Naive thymus-derived CD4-positive, alpha-beta T cell (primary cell): ENCODE results near the gene CFAP97. TPM values are rescaled to one million over a fixed set of nuclear protein-coding genes. Genes with fewer than 3 reads are reported as not detected.
"Not testable (repeated sequence)": the region's sequence is repeated elsewhere in the genome, so short reads cannot be mapped to it uniquely, and the experiment has no call there.

Source experiments
- ATAC-seq: fragments of 150-1000 bp; cut with Tn5 transposase; 2 replicates; pipeline ENCODE4 v1.10.0; 2021; ENCODE audit warnings: mild to moderate bottlenecking, moderate library complexity
- CTCF ChIA-PET: fragments of 350-600 bp; sonication (Branson Sonifier 250); formaldehyde crosslinking; loops from one replicate; lab custom pipeline; 2021; ENCODE audit warnings: antibody characterized with exemption; lab: Charles Lee
- POLR2A ChIA-PET: fragments of 350-600 bp; sonication (Branson Sonifier 250); formaldehyde crosslinking; loops from one replicate; lab custom pipeline; 2021; ENCODE audit warnings: antibody characterized with exemption, inconsistent platforms; lab: Charles Lee
- DNase-seq, 9 donors: peaks; one replicate each; pipeline versions ENCODE4 v3.0.0 to v3.0.0-alpha.2; 2020 to 2022; ENCODE audit warnings: mixed read lengths in 1 of 9
- H3K27ac ChIP-seq: one replicate; pipeline ENCODE4 v1.7.0; 2013; ENCODE audit warnings: mild to moderate bottlenecking, low read depth, low read length, moderate library complexity
- H3K27me3 ChIP-seq, 2 donors: one replicate each; pipeline ENCODE4 v1.7.0; 2013; ENCODE audit warnings: low read length in 2 of 2, mild to moderate bottlenecking in 2 of 2, moderate library complexity in 2 of 2; ENCODE audit not compliant: control insufficient read depth in 2 of 2, insufficient read depth in 2 of 2
- H3K36me3 ChIP-seq, 3 experiments: 1 replicate in 2 of 3; 2 replicates in 1 of 3; pipeline ENCODE4 v1.7.0; 2013; ENCODE audit warnings: low read length in 3 of 3, mild to moderate bottlenecking in 3 of 3, moderate library complexity in 1 of 3; ENCODE audit not compliant: insufficient read depth in 3 of 3, control insufficient read depth in 2 of 3
- H3K4me1 ChIP-seq, 2 donors: one replicate each; pipeline ENCODE4 v1.7.0; 2013; ENCODE audit warnings: low read length in 2 of 2, mild to moderate bottlenecking in 2 of 2, moderate library complexity in 1 of 2; ENCODE audit not compliant: control insufficient read depth in 2 of 2, insufficient read depth in 2 of 2
- H3K4me3 ChIP-seq: 2 replicates; pipeline ENCODE4 v1.7.0; 2013; ENCODE audit warnings: mild to moderate bottlenecking, low read length
- H3K9me3 ChIP-seq, 3 experiments: 1 replicate in 2 of 3; 2 replicates in 1 of 3; pipeline ENCODE4 v1.7.0; 2013; ENCODE audit warnings: low read length in 3 of 3; ENCODE audit not compliant: control insufficient read depth in 2 of 3
- H3K27ac Mint-ChIP-seq, 9 donors: one replicate each; pipeline ENCODE4 v1.8.0; 2020 to 2022; ENCODE audit warnings: mixed read lengths in 9 of 9, mild to moderate bottlenecking in 8 of 9, moderate library complexity in 5 of 9, inconsistent platforms in 2 of 9
- H3K27me3 Mint-ChIP-seq, 5 donors: one replicate each; pipeline ENCODE4 v1.8.0; 2021 to 2022; ENCODE audit warnings: mixed read lengths in 5 of 5, mild to moderate bottlenecking in 1 of 5
- H3K36me3 Mint-ChIP-seq, 5 donors: one replicate each; pipeline ENCODE4 v1.8.0; 2020 to 2022; ENCODE audit warnings: mixed read lengths in 5 of 5, mild to moderate bottlenecking in 3 of 5, inconsistent platforms in 1 of 5
- H3K4me1 Mint-ChIP-seq, 7 donors: one replicate each; pipeline ENCODE4 v1.8.0; 2020 to 2022; ENCODE audit warnings: mixed read lengths in 7 of 7, mild to moderate bottlenecking in 3 of 7, inconsistent platforms in 1 of 7
- H3K4me3 Mint-ChIP-seq, 10 donors: one replicate each; pipeline ENCODE4 v1.8.0; 2020 to 2022; ENCODE audit warnings: mild to moderate bottlenecking in 10 of 10, mixed read lengths in 10 of 10, moderate library complexity in 6 of 10, inconsistent platforms in 2 of 10
- H3K9me3 Mint-ChIP-seq, 11 donors: one replicate each; pipeline ENCODE4 v1.8.0; 2020 to 2022; ENCODE audit warnings: mixed read lengths in 11 of 11, mild to moderate bottlenecking in 4 of 11, inconsistent platforms in 1 of 11, moderate library complexity in 1 of 11
- intact Hi-C, 2 donors: fragments of 100-400 bp; cut with micrococcal nuclease; formaldehyde crosslinking; loops; one replicate each; pipeline ENCODE4 v1.15.1; 2023
- polyA plus RNA-seq, 2 donors: library from polyadenylated mRNA; unstranded; fragments of 300-500 nt; fragmentation: Illumina TruSeq; gene quantifications; one replicate each; pipeline ENCODE4 v1.2.3, GENCODE V29; 2021
- total RNA-seq, 6 experiments: library from RNA in 5 of 6; stranded (reverse) in 5 of 6; gene quantifications; 1 replicate in 5 of 6; 2 replicates in 1 of 6; pipeline ENCODE4 v1.2.3 and lab custom pipeline; 2021 to 2026

Gene CFAP97
- total and polyA plus RNA-seq, 7 experiments from 2014 or later = 23.6 to 103 (median 41.3) TPM

- Histone ChIP-seq H3K27me3 (no peaks in the 10 kb centered on the region), H3K27ac (no peak overlapping the region), H3K36me3 (no peaks in the 10 kb centered on the region), H3K4me3 (no peak overlapping the region), H3K9me3 (no peaks in the 10 kb centered on the region), H3K4me1 (no peaks in the 10 kb centered on the region)
- no peak overlapping the region for H3K27ac Mint-ChIP-seq
- intact Hi-C loops = no loop called here
- H3K36me3 Mint-ChIP-seq = no peaks in the 10 kb centered on the region
- H3K4me3 Mint-ChIP-seq = no peak overlapping the region
- ChIA-PET POLR2A (no interaction called here), CTCF (interaction anchor here (1.6 kb wide), 1 partner anchor 11 kb away, joined by 4 read pairs; no protein-coding TSS in a partner anchor)
- no peak for ATAC-seq
- peaks cover 8 to 70% (median 22%) of the 10 kb centered on the region in 5 donors for H3K27me3 Mint-ChIP-seq
- peaks cover 0 to 6% (median 0%) of the 10 kb centered on the region in 7 donors for H3K4me1 Mint-ChIP-seq
- peaks cover 0 to 2% (median 0%) of the 10 kb centered on the region in 11 donors for H3K9me3 Mint-ChIP-seq
- no peak for DNase-seq
Measured at GRCh38 chr4:185122681-185123345, 81.0 kb downstream of the CFAP97 start.

DNA sequence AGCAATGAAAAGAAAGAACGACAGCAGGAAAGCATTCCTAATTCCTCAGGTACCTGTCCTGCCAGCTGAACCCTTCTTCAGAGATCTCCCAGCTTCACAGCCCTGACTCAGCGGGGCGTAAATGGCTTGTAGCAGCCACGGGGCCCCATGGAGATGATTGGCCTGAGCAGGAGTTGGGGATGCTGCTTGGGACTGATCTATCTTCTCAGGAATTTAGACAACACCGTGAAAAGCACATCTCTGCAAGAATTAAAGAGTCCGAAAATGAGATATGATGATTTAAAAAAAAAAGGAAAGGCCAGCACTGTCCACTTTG, 83.2 kb downstream of the CFAP97 start:
- CTCF ChIA-PET = interaction anchor here (0.5 kb wide), 1 partner anchor 17 kb away, joined by 3 read pairs; no protein-coding TSS in a partner anchor
- intact Hi-C loops = no loop called here
- peaks cover 0 to 8% (median 0%) of the 10 kb centered on the region in 7 donors for H3K4me1 Mint-ChIP-seq
- H3K4me3 Mint-ChIP-seq = no peak overlapping the region
- peaks cover 0 to 2% (median 0%) of the 10 kb centered on the region in 11 donors for H3K9me3 Mint-ChIP-seq
- H3K36me3 ChIP-seq = no peaks in the 10 kb centered on the region
- ATAC-seq (no peak), DNase-seq (no peak)
- peaks cover 4 to 65% (median 22%) of the 10 kb centered on the region in 5 donors for H3K27me3 Mint-ChIP-seq
- POLR2A ChIA-PET = no interaction called here
- no peaks in the 10 kb centered on the region for H3K36me3 Mint-ChIP-seq
- H3K27ac ChIP-seq = no peak overlapping the region
- H3K27me3 ChIP-seq = no peaks in the 10 kb centered on the region
- H3K4me3 ChIP-seq = no peak overlapping the region
- H3K4me1 ChIP-seq = no peaks in the 10 kb centered on the region
- H3K27ac Mint-ChIP-seq = no peak overlapping the region
- H3K9me3 ChIP-seq = no peaks in the 10 kb centered on the region

DNA sequence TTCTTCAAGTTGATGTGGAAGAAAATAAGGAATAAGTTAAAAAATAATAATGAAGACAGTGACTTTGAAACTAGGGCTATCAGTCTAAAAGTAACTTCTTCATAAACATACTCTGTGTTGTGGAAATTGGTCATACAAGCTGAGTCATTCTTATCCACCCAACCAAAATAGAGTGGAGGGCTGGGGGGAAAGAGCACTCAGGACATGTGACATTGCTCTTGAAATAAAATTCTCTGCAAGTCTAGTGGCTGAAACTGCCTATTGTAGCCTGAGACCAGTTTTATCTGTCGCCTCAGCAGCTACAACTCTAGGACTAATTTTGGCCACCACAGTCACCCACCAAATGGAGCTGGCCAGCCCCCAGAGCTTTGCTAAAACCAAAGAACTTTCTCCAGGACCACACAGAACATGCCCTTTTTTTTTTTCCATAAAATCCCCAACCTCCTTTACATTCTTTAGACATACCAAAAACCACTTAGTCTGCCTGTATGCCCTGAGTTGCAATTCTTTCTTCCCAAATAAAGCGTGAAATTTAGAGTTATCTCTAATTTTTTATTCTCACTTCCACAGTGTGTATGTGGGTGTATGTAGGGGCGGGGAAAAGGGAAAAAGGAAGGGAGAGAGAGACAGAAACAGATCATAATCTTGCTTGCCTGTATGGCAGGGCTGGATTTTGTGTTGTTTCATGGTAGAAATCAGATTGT, 83.7 kb downstream of the CFAP97 start:
- Mint-ChIP-seq H3K27ac (no peak overlapping the region), H3K4me1 (peaks cover 0 to 8% (median 0%) of the 10 kb centered on the region in 7 donors), H3K9me3 (peaks cover 0 to under 1% (median 0%) of the 10 kb centered on the region in 11 donors), H3K36me3 (no peaks in the 10 kb centered on the region), H3K27me3 (peaks cover 4 to 62% (median 19%) of the 10 kb centered on the region in 5 donors), H3K4me3 (no peak overlapping the region)
- Histone ChIP-seq H3K27me3 (no peaks in the 10 kb centered on the region), H3K9me3 (no peaks in the 10 kb centered on the region), H3K27ac (no peak overlapping the region), H3K4me1 (no peaks in the 10 kb centered on the region), H3K36me3 (no peaks in the 10 kb centered on the region), H3K4me3 (no peak overlapping the region)
- DNase-seq (no peak), ATAC-seq (no peak)
- intact Hi-C loops = no loop called here
- ChIA-PET POLR2A (interaction anchor here (0.6 kb wide), 1 partner anchor 12 kb away, joined by 3 read pairs; no protein-coding TSS in a partner anchor), CTCF (interaction anchor here (0.5 kb wide), 1 partner anchor 17 kb away, joined by 3 read pairs; no protein-coding TSS in a partner anchor)

GRCh38 chr4:185119467-185119866, 84.3 kb downstream of the CFAP97 start:
- CTCF ChIA-PET = interaction anchor here (0.9 kb wide), 1 partner anchor 14 kb away, joined by 4 read pairs; no protein-coding TSS in a partner anchor

GRCh38 chr4:185118876-185119275, 84.9 kb downstream of the CFAP97 start:
- no peaks in the 10 kb centered on the region for H3K9me3 Mint-ChIP-seq
- ATAC-seq (no peak), DNase-seq (no peak)
- Histone ChIP-seq H3K4me3 (no peak overlapping the region), H3K36me3 (no peaks in the 10 kb centered on the region), H3K27me3 (no peaks in the 10 kb centered on the region), H3K27ac (no peak overlapping the region), H3K4me1 (no peaks in the 10 kb centered on the region), H3K9me3 (no peaks in the 10 kb centered on the region)
- H3K36me3 Mint-ChIP-seq = no peaks in the 10 kb centered on the region
- CTCF ChIA-PET = interaction anchor here (0.9 kb wide), 1 partner anchor 15 kb away, joined by 4 read pairs; no protein-coding TSS in a partner anchor
- H3K27me3 Mint-ChIP-seq = peaks cover 6 to 59% (median 14%) of the 10 kb centered on the region in 5 donors
- H3K4me3 Mint-ChIP-seq = no peak overlapping the region
- no peak overlapping the region for H3K27ac Mint-ChIP-seq
- POLR2A ChIA-PET = no interaction called here
- intact Hi-C loops = no loop called here
- H3K4me1 Mint-ChIP-seq = peaks cover 0 to 8% (median 0%) of the 10 kb centered on the region in 7 donors

More at GRCh38 chr4:185119467-185119866, 84.3 kb downstream of the CFAP97 start:
- H3K36me3 ChIP-seq, H3K27ac ChIP-seq, H3K27me3 ChIP-seq, H3K27ac Mint-ChIP-seq, H3K9me3 ChIP-seq, H3K4me1 Mint-ChIP-seq, H3K9me3 Mint-ChIP-seq, H3K4me3 ChIP-seq, H3K4me1 ChIP-seq, ATAC-seq, DNase-seq, intact Hi-C loops, H3K36me3 Mint-ChIP-seq, H3K4me3 Mint-ChIP-seq: not testable (repeated sequence)
- POLR2A ChIA-PET = interaction anchor here (0.6 kb wide), 1 partner anchor 12 kb away, joined by 3 read pairs; no protein-coding TSS in a partner anchor
- peaks cover 4 to 60% (median 15%) of the 10 kb centered on the region in 5 donors for H3K27me3 Mint-ChIP-seq

GRCh38 chr4:185117300-185117934, 86.4 kb downstream of the CFAP97 start:
- peaks cover 0 to 2% (median 0%) of the 10 kb centered on the region in 7 donors for H3K4me1 Mint-ChIP-seq
- ATAC-seq (no peak), DNase-seq (no peak)
- Histone ChIP-seq H3K4me3 (no peak overlapping the region), H3K36me3 (no peaks in the 10 kb centered on the region), H3K27ac (no peak overlapping the region), H3K9me3 (no peaks in the 10 kb centered on the region), H3K27me3 (no peaks in the 10 kb centered on the region), H3K4me1 (no peaks in the 10 kb centered on the region)
- CTCF ChIA-PET = no interaction called here
- H3K27ac Mint-ChIP-seq = no peak overlapping the region
- no peaks in the 10 kb centered on the region for H3K36me3 Mint-ChIP-seq
- POLR2A ChIA-PET = no interaction called here
- H3K27me3 Mint-ChIP-seq = peaks cover 9 to 56% (median 10%) of the 10 kb centered on the region in 5 donors
- intact Hi-C loops = no loop called here
- H3K4me3 Mint-ChIP-seq = no peak overlapping the region
- H3K9me3 Mint-ChIP-seq = no peaks in the 10 kb centered on the region
